ENCODE data around the gene BPIFB3. TPM values are rescaled to one million over a fixed set of nuclear protein-coding genes. Genes with fewer than 3 reads are reported as not detected.

BPIFB3 gene
- total RNA-seq, 4 donors from 2014 or later: not detected

- no peak overlapping the region for H3K27ac ChIP-seq
- H3K9me3 ChIP-seq: no peaks in the 10 kb centered on the region
- no peaks in the 10 kb centered on the region for H3K27me3 ChIP-seq
- no peaks in the 10 kb centered on the region for H3K4me1 ChIP-seq
- H3K4me3 ChIP-seq: no peak overlapping the region
- no peak for DNase-seq
- no peak for TF ChIP-seq POLR2A (IDR thresholded peaks at IDR 0.05)
- no peaks in the 10 kb centered on the region for H3K36me3 ChIP-seq
Observed at GRCh38 chr20:33062105-33062824, 8.6 kb downstream of the BPIFB3 start.

GRCh38 chr20:33062825-33063149 lies 9.1 kb downstream of the BPIFB3 start:
- H3K4me1 ChIP-seq: no peaks in the 10 kb centered on the region
- no peaks in the 10 kb centered on the region for H3K27me3 ChIP-seq
- DNase-seq: no peak
- H3K27ac ChIP-seq: no peak overlapping the region
- TF ChIP-seq CTCF (IDR thresholded peaks at IDR 0.05) (no peak), POLR2A (IDR thresholded peaks at IDR 0.05) (no peak)
- no peak overlapping the region for H3K4me3 ChIP-seq
- H3K9me3 ChIP-seq: no peaks in the 10 kb centered on the region
- no peaks in the 10 kb centered on the region for H3K36me3 ChIP-seq

- Histone ChIP-seq H3K9me3 (no peaks in the 10 kb centered on the region), H3K36me3 (no peaks in the 10 kb centered on the region), H3K27me3 (no peaks in the 10 kb centered on the region), H3K4me1 (no peaks in the 10 kb centered on the region), H3K27ac (no peak overlapping the region), H3K4me3 (no peak overlapping the region)
- TF ChIP-seq CTCF (IDR thresholded peaks at IDR 0.05) (no peak), POLR2A (IDR thresholded peaks at IDR 0.05) (no peak)
- no peak for DNase-seq
Observed at GRCh38 chr20:33063271-33063670, 9.6 kb downstream of the BPIFB3 start.

- Histone ChIP-seq H3K27me3 (no peaks in the 10 kb centered on the region), H3K4me1 (no peaks in the 10 kb centered on the region), H3K4me3 (no peak overlapping the region), H3K9me3 (no peaks in the 10 kb centered on the region), H3K36me3 (no peaks in the 10 kb centered on the region), H3K27ac (no peak overlapping the region)
- no peak for TF ChIP-seq CTCF (IDR thresholded peaks at IDR 0.05)
- TF ChIP-seq POLR2A (IDR thresholded peaks at IDR 0.05): no peak
- DNase-seq: no peak
Observed at GRCh38 chr20:33064572-33065287, 11.0 kb downstream of the BPIFB3 start.

- DNase-seq: no peak
- Histone ChIP-seq H3K27me3 (no peaks in the 10 kb centered on the region), H3K4me1 (no peaks in the 10 kb centered on the region), H3K36me3 (no peaks in the 10 kb centered on the region), H3K4me3 (no peak overlapping the region), H3K27ac (no peak overlapping the region), H3K9me3 (no peaks in the 10 kb centered on the region)
- no peak for TF ChIP-seq POLR2A (IDR thresholded peaks at IDR 0.05)
- TF ChIP-seq CTCF (IDR thresholded peaks at IDR 0.05): no peak
Observed at GRCh38 chr20:33065785-33066184, 12.1 kb downstream of the BPIFB3 start.

- no peaks in the 10 kb centered on the region for H3K36me3 ChIP-seq
- no peaks in the 10 kb centered on the region for H3K27me3 ChIP-seq
- no peak overlapping the region for H3K4me3 ChIP-seq
- TF ChIP-seq CTCF (IDR thresholded peaks at IDR 0.05) (no peak), POLR2A (IDR thresholded peaks at IDR 0.05) (no peak)
- no peak overlapping the region for H3K27ac ChIP-seq
- no peaks in the 10 kb centered on the region for H3K9me3 ChIP-seq
- H3K4me1 ChIP-seq: no peaks in the 10 kb centered on the region
- no peak for DNase-seq
Observed at GRCh38 chr20:33067806-33068205, 14.1 kb downstream of the BPIFB3 start.

All from Peyer's patch (tissue), 4 donors.